HT1080 (cell line): ENCODE data around the gene NTMT1. TPM values are rescaled to one million over a fixed set of nuclear protein-coding genes. Genes with fewer than 3 reads are reported as not detected.

Experiments used
- DNase-seq: peaks from one replicate; pipeline ENCODE4 v3.0.0-alpha.2; 2015; ENCODE audit warnings: low read depth
- total RNA-seq: library from RNA; depleted of rRNA; stranded (reverse); fragments of >200 nt; shearing (Covaris generic); gene quantifications from 2 replicates; pipeline ENCODE4 v1.2.3, GENCODE V29; 2014

The NTMT1 gene
- total RNA-seq, 1 experiment from 2014 or later: 66.4 TPM

DNA sequence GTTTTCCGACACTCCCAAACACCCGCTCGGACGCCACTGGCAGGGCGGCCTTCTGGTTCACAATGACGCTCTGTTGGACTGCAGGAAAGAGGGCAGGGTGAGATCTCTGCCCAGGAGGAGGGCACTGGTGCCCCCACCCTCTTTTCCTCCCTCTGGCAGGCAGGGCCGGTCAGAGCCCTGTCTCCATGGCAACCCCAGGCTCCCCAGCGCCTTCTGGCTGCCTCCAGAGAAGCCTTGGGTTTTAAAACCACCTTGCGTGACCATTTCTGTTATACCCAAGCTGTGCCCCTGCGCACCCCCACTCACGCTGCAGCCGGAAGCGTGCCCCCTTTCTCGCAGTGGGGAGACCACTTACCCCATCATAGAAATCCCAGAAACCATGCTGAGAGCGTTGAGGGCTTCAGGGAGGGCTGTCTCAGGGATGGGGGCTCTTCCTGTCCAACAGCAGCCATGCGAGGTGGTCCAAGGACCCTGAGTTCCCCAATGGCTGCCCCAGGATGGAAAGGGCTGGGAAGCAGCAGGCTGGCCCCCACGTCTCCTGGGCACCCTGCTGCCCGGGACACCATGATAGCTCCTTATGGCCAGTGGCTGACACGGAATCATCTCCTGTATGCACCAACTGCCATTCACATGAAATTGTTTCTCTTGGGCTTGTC is 12.3 kb upstream of the NTMT1 start:
- no peak for DNase-seq

DNA sequence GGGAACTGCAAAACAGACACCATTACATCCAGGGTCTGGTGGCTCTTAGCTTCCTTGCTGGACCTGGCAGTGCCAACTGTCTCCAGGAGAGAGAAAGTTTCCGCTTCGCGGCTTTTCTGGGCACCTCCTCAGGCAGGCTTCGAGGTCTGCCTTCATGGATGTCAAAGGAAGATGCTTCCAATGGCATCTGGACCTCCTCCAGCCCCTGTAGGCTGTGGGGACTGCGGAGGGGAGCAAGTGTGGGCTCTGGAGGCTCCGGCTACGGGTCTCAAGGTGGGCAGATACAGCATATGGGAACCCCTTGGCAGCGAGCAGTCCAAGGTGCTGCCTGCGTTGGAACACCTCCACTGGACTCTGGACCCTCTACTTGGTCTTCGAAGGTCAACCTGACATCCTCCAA is 11.0 kb upstream of the NTMT1 start:
- DNase-seq: no peak

DNA sequence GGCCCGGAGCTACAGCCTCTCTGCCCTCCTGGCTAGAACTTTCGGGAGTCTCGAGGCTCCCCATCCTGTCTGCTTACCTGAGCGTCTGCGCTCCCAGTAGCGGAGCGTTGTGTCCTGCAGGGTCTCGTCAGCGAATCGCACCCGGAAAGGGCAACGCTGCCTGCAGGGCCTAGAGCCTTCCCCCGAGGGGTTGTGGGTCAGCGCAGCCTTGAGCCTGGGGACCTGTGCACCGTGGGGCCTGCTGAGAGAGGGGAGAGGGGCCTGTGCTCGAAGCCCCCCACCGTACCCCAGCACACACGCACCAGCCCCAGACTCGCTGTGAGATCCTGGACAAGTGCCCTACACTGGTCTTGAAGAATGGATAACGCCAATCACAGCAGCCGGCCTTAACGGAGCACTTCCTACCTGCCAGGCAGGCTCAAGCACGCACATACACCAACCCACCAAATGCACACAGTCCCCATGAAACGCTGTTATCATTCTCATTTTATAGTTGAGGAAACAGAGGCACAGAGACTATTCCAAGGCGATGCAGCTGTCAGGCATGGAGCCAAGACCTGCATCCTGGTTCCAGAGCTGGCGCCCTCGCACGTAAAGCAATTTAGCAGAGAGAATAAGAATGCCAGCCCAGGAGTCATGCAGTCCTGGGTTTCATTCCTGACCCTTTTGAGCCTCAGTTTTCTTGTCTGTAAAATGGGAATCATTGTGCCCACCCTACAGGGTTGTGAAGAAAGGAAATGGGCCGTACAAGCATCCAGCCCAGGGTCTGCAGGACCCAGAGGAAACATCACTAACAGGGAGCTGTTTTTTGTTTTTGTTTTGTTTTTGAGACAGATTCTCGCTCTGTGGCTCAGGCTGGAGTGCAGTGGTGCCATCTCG is 10.3 kb upstream of the NTMT1 start:
- no peak for DNase-seq

DNA sequence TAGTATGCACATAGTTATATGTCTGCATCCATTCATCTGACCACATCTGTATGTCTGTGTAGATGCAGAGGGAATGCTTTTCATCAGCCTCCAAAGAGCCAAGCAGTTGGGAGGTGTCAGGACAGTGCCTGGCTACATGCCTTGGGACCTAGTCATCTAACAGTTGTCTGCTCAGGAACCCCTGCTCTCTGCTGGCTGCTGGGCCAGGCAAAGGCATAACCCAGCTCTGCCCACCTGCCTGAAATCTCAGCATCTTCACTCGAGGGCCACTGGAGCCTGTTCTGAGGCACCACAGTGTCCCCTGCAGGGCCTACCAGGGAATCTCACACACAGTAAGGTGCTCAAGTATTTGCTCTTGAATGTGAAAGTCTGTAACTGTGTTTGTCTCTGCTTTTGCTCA is 8.8 kb upstream of the NTMT1 start:
- DNase-seq: peak; percentile 56

DNA sequence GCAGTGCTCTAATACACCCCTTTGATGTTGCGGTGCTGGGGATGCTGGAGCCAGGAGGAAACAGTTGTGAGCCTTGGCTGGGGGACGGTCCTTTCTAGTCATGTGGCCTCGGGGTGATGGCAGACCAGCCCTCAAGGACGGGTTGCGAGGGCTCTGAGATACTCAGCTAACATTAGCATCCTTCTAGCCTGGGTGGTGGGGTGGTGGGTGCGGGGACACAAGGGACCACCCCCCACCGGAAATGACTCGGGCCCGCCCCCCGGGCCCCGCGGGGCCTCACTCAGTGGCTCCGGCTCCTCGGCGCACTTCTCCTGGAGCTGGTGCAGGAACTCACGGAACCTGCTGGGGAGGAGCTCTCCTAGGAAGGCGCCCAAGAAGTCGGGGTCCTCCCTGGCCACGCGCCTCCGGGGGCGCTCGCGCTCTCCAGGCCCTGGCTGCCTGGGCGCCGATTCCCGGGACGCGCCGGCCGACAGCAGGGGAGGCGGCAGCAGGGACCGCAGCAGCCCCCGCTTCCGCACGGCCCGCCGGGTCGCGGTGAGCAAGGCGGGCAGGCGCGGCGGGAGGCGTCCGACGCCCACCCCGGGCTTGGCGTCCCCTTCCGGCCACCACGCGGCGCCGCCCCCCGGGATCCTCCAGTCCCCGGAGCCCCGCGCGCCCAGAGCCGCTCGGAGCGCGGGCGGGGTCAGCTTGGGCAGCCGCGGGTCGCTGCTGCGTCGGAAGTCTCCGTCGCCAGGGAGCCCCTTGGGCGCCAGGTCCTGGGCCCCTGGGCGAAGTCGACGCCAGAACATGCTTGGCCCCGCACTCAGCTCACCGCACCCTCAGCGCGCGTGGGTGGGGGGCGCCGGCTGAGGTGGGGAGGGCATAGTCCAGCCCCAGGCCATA is 5.9 kb upstream of the NTMT1 start:
- no peak for DNase-seq

DNA sequence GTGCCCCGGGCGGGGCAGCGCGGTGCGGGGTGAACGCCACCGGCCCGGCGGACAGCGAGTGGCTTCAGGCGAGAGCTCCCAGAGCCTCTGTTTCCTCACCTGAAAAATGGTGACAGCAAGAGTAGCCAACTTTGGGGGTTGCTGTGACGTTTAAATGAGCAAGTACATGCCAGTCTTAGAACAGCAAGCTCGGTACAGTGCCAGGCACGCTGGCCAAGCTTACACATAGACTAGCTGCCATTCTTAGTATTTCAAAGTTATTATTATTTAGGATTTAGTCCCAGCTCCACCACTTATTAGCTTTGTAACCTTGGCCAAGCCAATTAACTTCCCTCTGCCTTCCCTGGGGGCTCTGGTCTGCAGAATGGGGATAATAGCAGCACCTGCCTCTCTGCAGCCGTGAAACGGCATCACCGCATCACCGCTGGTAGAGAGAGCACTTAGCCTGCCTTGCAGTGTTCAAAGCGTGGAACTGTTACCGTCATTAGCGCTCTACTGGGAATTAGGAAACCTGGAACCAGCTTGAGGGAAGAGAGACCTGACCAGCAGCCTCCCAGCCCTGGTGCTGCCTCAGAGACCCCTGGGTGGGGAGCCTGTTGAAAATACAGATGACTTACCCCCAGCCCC is 5.2 kb upstream of the NTMT1 start, which contains the start of gene C9orf50:
Gene C9orf50 (minus strand): TSS at position 433 of the 627 bp plus-strand sequence. CDS start 527 bp downstream, outside the sequence.
- DNase-seq: no peak

DNA sequence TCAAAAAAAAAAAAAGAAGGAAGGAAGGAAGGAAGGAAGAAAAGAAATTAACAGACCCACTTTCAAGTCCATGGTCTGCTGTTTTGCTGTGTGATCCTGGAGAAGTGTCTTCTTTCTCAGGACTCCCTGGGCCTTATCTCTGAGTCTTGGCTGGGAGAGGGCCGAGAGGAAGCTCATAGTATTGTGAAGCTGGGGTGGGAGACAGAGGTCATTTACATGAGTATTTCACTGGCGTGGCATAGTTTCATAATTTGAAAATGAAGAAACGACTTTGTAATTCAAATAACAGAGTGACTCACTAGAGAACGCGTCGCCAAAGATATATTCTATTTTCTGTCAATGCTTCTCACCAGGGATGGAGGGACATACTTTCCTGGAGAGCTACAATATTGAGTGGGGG is 2.6 kb upstream of the NTMT1 start:
- no peak for DNase-seq

DNA sequence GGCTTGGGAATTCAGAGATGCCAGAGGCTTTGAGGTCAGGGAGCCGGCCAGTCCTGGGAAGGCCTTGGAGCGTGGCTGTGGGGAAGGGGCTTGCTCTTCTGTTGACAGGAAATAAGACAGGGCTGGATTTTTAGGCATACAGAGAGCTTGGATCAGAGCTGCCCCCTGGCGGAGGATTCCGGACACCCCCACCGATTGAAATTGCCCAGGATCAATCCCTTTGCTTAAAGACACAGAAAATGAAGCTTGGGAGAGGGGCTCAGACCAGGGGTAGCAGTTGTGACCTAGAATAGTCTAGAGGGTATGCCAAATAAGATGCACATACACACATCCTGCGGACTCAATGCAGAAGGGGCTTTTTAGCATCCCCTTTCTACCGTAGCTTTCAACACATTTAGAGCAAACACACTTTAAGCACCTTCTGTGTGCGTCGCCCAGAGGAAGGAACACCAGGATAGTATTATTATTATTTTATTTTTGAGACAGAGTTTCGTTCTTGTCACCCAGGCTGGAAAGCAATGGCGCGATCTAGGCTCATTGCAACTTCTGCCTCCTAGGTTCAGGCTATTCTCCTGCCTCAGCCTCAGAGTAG is 1.7 kb upstream of the NTMT1 start:
- DNase-seq: peak; percentile 51

DNA sequence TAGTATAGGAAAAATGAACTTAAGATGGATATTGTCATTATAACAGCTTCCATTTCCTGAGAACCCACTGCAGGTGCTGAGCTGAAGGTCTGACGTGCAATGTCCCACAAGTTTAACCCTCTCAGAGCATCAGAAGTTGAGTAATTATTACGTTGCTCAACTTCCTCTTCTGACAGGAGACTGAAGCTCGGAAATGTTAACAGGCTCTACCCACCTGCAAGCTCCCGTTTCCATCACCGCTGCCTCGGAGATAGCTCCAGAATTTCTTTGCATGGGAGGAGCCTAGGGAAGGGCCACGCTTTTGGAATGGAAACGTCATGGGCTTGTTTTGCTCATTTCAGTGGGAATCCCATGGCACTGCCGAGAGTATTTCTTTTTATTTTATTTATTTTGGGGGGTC is 1.0 kb upstream of the NTMT1 start:
- DNase-seq: no peak

DNA sequence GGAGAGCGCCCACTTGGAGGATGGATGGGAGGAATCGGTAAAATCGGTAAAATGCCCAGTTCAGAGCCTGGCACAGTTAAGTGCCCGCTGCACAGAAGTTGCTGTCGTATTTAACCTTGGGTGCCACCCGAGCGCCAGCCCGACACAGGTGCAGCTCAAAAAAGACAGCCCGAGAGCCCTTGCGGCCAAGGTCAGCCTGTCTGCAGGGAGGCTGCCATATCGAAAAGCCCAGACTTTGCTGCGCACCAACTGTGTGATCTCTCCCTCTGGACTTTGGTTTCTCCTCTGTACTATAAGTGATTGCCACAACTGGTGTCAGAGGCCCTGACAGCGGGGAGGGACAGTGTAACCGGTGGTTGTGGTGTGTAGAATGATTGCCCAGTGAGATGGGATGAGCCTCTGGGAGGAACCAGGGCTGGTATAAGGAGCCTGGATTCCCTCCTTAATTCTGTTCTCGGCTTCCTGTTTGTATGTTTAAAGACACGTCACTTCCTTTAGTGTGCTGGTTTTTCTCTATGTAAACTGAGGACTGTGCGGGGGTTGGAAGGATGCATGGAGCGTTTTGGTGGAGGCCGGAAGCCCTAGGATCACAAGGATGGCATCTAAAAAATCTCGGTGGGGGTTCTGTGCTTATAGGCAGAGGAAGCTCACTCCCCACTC is 792 bp downstream of the NTMT1 start:
- peak; percentile 78 for DNase-seq

DNA sequence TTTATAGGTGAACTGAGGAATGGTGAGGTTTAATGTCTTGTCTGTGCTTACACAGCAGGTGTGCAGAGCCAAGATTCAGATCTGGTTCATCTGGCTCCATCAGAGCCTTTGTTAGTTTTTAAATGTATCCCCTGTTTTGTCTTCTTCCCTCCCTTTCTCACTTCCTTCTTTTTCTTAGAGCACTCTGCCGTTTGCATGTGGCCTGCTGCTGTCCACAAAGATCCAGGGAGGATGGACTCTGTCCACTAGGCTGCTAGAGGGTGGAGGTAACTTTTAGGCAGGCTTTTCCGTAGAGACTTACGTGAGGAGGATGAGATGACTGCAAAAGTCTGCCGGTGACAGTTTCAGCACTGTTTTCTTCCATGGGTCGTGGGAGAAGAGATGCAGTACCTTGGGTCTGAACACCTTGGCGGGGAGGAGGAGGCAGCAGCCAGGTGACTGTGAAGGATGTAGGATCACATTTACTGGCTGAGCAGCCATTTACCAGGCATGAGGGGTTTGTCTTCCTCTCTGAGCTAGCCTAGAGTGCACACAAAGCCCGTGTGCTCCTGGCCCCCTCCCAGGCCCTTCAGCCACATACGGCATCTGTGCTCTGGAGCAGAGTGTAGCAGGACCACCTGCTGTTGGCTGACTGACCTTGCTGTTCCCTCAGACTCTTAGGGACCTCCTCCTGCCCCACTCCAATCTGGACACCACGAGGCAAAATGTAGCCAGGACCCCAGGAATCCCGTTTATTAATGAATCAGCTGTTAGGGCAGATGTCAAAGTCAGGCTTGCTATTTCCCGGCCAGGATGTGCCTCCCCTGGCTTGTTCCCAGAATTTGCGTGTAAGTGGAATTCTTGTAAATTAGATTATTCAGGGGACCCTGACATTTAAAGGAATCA is 1.8 kb downstream of the NTMT1 start:
- DNase-seq: no peak

DNA sequence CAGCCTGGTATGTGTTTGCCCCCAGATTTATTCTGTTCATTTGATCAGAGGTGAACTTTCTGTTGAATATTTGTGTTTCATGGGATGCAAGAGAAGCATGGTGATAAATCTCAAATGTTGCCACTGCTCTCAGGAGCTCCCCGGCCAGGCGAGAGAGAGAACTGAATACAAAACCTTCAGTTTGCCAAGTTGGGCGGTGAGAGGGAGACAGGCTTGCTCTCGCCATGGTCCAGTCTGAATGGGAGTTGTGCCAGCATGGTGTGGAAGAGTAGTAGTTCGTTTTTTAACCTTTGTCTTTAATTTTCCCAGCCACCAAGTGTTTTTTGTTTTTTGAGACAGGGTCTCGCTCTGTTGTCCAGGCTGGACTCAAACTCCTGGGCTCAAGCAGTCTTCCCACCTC is 2.7 kb downstream of the NTMT1 start:
- DNase-seq: no peak

DNA sequence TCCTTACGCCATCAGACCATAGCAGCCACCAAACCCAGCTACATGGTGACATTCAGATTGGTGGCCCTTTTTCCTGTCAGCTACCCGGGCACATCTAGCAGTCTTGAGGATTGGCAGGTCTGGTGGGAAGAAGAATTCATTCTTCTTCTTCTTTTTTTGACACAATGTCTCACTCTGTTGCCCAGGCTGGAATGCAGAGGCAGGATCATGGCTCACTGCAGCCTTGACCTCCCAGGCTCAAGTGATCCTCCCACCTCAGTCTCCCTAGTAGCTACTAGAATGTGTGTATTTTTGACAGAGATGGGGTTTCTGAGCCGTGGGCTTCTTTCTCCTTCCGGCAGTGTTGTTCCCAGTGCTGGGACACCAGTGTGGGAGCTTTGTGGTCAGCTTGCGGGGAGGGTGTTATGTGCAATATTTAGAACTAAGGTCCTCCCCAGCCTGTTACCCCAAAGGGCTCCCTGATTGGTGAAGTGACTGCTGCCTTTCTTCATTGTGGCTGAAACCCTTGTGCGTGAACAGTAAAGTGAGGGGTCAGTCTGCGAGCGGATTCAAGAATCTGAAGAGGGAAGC is 3.4 kb downstream of the NTMT1 start:
- DNase-seq: no peak

DNA sequence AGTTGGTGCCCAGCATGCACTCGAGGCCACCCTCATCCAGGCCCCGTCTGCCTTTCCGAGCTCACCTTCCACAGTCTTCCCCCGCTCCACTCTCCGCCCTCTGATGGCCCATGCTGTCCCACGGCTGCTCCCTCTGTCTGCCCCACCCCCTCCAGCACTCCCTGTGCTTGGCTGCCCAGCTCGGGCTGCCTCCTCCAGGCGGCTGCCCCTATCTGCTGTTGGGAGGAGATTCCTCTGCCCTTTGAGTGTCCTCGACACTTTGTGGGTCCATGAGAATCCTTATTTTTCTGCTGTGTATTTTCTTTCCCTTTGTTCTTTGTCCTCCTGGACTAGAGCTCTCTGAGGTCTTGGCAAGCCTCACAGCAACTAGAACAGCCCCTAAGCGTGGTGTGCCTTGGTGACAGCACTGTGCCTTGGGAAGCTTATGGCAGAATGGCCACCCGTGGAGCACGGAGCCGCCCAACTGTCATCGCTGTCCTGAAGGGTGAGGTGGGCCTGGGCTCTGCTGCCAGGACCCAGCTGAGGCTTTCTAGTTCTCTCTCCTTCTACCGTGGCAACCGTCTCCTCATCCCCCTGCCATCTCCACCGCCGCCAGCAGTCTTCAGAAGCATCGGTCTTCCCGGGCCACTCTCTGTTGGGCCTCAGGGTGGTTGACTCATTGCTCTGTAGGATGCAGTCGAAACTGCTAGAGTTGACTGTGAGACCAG is 5.2 kb downstream of the NTMT1 start:
- DNase-seq: no peak

DNA sequence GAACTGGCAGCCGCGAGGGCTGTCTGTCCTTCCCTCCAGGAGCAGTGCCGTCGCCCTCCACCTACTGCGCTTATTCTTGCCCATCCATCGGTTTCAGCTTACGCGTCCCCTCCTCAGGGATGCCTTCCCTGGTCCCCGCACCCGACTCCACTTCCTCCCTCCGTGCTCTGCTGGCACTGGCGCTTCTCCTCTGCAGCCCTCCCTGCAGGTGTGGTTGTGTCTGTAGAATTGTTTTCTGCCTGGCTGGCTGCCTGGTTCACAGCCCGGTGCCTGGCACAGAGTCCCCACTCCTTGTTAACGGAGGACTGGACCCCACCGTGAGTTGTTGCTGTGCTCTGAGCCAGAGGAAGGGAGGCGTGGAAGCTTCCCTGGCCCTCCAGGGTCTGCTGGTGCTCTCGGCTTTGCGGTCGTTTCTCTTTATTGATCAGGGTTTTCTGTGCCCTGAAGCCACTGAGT is 5.7 kb downstream of the NTMT1 start:
- DNase-seq: no peak

DNA sequence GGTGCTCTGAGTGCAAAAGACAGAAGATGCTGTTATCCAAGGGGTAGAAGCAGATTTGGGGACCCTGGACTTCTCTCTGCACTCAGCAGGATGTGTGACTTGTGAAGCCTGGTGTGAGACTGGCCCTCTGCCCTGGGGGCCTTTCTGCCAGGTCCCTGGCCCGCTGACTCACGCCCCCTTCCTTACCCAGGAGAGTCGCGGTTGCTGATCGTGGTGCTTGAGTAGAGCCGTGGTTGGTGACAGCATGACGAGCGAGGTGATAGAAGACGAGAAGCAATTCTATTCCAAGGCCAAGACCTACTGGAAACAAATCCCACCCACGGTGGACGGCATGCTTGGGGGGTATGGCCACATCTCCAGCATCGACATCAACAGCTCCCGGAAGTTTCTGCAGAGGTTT is 6.5 kb downstream of the NTMT1 start:
- no peak for DNase-seq

DNA sequence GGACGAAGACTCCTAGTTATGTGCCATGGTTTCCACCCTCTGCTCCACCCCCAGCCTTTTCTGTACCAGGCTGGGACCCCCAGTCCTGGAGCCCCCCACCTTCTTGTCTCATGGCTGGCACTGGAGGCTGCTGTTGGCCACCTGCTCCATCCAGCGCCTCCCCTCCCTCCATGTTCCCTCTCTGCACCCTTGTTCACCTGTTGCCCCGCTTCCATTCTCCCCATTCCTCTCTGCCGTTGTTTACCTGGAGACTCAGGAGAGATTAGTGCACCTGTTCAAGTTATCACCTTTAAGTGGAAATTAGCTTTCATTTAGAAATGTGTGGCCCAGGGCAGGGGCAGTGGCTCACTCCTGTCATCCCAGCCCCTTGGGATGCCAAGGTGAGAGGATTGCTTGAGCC is 7.2 kb downstream of the NTMT1 start:
- DNase-seq: no peak

DNA sequence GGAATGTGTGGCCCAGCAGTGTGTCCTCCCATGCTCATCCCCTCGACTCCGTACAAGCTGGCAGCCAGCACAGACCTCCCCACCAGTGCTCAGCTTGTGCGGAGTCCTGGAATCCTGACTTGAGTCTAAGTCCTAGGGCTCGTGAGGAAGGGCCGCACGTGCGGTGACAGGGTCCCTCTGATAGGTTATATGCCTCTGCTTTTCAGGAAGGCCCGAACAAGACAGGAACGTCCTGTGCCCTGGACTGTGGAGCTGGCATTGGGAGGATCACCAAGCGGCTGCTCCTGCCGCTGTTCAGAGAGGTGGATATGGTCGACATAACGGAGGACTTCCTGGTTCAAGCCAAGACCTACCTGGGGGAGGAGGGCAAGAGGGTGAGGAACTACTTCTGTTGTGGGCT is 7.9 kb downstream of the NTMT1 start:
- DNase-seq: no peak
